Progenitor cell of endocrine pancreas (in vitro differentiated cells): ENCODE data around the gene YOD1. TPM values are rescaled to one million over a fixed set of nuclear protein-coding genes. Genes with fewer than 3 reads are reported as not detected.

Experiments
- DNase-seq: peaks from one replicate; pipeline ENCODE4 v3.0.0; 2021; ENCODE audit warnings: low spot score; ENCODE audit not compliant: unreplicated experiment
- H3K27ac Mint-ChIP-seq: 2 replicates; pipeline ENCODE4 v1.8.0; 2021; ENCODE audit warnings: mild to moderate bottlenecking, moderate library complexity, mixed read lengths
- H3K27me3 Mint-ChIP-seq: 2 replicates; pipeline ENCODE4 v1.8.0; 2021; ENCODE audit warnings: mixed read lengths
- H3K36me3 Mint-ChIP-seq: 2 replicates; pipeline ENCODE4 v1.8.0; 2022; ENCODE audit warnings: mixed read lengths; ENCODE audit not compliant: insufficient read depth
- H3K4me1 Mint-ChIP-seq: 2 replicates; pipeline ENCODE4 v1.8.0; 2021; ENCODE audit warnings: low read depth, mixed read lengths
- H3K4me3 Mint-ChIP-seq: 2 replicates; pipeline ENCODE4 v1.8.0; 2021; ENCODE audit warnings: low read depth, mild to moderate bottlenecking, moderate library complexity, mixed read lengths
- H3K9me3 Mint-ChIP-seq: 2 replicates; pipeline ENCODE4 v1.8.0; 2021; ENCODE audit warnings: low read depth, mixed read lengths
- total RNA-seq: library from RNA; stranded (reverse); gene quantifications from 2 replicates; pipeline ENCODE4 v1.2.1, GENCODE V29; 2021
- TF ChIP-seq, protein P1 (sequence below): fragments of 200-600 bp; sonication (generic); IDR thresholded peaks from one replicate; pipeline ENCODE4 v1.5.0; 2021; ENCODE audit warnings: antibody characterized with exemption, mild to moderate bottlenecking; ENCODE audit not compliant: unreplicated experiment

YOD1 gene
- total RNA-seq, 1 donor from 2014 or later = 8.7 TPM

DNA sequence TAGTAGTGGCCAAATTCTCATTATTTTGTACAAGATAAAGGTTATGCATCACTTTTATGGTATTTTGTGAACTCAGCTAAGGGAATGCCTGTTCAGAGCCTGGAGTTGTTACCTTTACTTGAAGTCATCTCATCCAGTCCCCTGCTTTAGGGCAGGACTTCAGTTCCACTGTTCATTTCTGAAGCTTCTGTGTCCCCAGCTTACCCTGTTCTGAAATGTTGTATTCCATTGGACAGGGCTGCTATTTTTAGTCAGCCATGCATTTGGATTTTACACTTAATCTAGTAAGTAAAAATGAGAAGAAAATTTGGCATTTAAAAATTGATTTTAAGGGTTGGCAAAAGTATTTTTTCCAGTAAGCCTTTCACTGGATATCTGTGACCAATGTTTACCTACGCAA is 26.0 kb upstream of the YOD1 start:
- TF ChIP-seq, protein P1, sequence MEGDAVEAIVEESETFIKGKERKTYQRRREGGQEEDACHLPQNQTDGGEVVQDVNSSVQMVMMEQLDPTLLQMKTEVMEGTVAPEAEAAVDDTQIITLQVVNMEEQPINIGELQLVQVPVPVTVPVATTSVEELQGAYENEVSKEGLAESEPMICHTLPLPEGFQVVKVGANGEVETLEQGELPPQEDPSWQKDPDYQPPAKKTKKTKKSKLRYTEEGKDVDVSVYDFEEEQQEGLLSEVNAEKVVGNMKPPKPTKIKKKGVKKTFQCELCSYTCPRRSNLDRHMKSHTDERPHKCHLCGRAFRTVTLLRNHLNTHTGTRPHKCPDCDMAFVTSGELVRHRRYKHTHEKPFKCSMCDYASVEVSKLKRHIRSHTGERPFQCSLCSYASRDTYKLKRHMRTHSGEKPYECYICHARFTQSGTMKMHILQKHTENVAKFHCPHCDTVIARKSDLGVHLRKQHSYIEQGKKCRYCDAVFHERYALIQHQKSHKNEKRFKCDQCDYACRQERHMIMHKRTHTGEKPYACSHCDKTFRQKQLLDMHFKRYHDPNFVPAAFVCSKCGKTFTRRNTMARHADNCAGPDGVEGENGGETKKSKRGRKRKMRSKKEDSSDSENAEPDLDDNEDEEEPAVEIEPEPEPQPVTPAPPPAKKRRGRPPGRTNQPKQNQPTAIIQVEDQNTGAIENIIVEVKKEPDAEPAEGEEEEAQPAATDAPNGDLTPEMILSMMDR = no peak
- H3K4me3 Mint-ChIP-seq = no peak overlapping the region
- no peaks in the 10 kb centered on the region for H3K27me3 Mint-ChIP-seq
- no peak overlapping the region for H3K27ac Mint-ChIP-seq
- H3K36me3 Mint-ChIP-seq = no peaks in the 10 kb centered on the region
- peaks cover 4% of the 10 kb centered on the region for H3K4me1 Mint-ChIP-seq
- DNase-seq = no peak
- H3K9me3 Mint-ChIP-seq = no peaks in the 10 kb centered on the region

DNA sequence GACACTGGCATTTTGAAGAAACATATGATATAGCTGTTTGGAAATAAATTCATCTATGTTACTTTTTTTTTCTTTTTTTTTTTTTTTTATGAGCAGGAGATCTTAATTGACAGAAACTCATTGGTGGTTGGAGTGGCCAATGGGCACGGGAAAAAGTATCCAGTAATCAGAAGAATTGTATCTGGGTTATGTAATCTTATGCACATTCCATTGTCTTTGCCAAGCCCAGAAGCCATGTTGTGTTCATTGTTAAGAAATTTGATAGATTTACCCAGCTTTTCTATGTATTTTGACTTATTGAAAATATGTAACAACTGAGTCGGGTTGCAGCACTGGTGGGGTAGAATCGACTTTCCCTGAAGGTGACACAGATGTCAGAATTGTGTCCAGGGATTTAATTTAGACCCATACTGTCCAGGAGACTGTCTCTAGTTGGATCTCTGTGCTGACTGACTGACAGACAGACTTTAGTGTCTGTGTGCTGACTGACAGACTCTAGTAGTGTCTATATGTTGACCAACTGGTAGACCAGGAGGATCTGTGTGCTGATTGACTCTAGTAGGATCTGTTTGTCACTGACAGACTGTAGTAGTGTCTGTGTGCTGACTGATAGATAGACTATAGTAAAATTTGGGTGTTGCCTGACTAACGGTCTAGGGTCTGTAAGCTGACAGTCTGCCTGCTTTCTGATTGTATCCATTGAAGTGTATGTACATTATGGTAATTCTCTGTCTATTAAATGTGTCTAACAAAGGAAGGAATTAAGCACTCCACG is 25.4 kb upstream of the YOD1 start:
- Mint-ChIP-seq H3K4me1 (peaks cover 3% of the 10 kb centered on the region), H3K27ac (no peak overlapping the region), H3K36me3 (no peaks in the 10 kb centered on the region), H3K9me3 (no peaks in the 10 kb centered on the region), H3K4me3 (no peak overlapping the region), H3K27me3 (no peaks in the 10 kb centered on the region)
- DNase-seq = no peak
- TF ChIP-seq, protein P1 = no peak

DNA sequence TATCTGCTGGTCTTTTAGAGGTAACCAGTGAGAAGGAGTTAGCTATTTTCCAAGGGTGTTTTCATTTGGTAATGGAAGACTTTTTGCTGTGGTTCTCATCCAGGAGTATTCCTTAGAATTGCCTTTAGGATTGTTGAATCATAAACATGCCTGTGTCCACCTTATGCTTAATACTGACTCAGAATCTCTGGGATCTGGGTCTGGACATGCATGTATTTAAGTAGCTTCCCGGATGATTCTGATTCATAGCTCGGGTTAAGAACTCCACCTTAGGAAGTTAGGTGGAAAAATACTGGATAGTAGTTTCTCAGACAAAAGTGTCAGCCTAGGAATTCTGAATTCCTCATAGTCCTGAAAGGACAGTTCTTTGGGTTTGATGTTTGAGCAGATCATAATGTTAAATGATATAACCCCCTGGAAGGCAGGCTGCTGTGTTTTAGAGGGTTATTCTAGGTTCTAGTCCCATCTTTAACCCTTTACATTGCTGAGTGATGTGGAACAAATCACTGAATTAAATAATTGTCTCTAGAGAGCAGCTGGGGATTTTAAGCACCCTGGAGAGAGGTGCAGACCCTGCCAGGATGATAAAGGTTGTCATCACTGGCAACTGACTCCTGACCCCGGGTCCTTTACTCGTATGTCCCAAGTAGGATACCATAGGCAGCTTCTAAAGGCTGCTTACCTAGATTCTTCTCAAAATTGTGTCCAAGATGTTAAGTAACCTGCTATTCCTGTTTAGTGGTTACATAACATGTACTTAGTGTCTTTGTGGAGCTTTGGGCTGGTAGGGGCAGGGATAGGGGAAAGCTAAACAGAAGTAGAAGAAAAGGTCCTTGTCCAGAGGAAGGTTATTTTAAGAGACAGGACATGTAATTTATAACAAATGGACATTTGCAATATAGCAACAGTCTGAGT is 23.2 kb upstream of the YOD1 start:
- H3K27me3 Mint-ChIP-seq = no peaks in the 10 kb centered on the region
- DNase-seq = no peak
- no peaks in the 10 kb centered on the region for H3K4me1 Mint-ChIP-seq
- TF ChIP-seq, protein P1 = no peak
- no peaks in the 10 kb centered on the region for H3K9me3 Mint-ChIP-seq
- no peak overlapping the region for H3K27ac Mint-ChIP-seq
- no peak overlapping the region for H3K4me3 Mint-ChIP-seq
- peaks cover 2% of the 10 kb centered on the region for H3K36me3 Mint-ChIP-seq

DNA sequence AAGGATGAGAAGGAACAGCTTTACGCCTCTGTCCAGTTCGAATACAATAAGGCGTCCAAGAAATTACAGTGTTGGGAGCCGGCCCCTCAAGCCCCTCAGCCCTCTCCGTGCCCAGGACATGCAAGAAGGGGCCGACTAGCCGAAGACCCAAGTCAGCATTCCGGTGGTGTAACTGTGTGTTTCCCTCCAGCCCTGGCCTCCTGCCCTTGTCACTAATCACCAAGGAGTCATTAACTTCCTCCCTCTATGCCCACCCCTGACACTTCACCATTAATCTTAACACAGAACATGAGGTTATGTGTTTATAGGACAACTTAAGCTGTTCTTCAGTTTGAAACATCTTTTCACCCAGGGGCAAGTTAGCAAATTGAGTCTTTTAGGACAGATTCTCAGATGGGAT is 21.2 kb upstream of the YOD1 start:
- Mint-ChIP-seq H3K9me3 (no peaks in the 10 kb centered on the region), H3K4me3 (no peak overlapping the region), H3K4me1 (no peaks in the 10 kb centered on the region), H3K27ac (no peak overlapping the region), H3K27me3 (no peaks in the 10 kb centered on the region), H3K36me3 (peaks cover 4% of the 10 kb centered on the region)
- no peak for DNase-seq
- TF ChIP-seq, protein P1 = no peak

DNA sequence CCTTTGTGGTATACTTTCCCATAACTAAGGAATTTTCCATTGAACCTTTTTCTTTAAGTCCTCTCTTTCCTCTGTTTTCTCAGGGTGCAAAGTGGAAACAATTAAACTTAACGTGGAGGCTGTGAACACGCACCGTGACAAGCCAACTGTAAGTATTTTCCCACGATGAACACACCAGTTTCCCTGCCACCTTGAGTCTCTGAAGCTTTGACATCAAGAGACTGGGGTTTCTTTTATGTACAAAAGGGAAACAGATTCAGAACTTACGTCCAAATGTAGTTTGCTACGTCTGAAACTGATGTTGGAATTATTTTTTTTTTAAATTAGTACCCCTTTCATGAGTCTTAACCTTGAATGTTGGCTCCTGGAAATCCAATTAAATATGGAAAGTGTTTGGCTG is 20.4 kb upstream of the YOD1 start:
- no peak for DNase-seq
- Mint-ChIP-seq H3K9me3 (no peaks in the 10 kb centered on the region), H3K4me1 (no peaks in the 10 kb centered on the region), H3K27me3 (no peaks in the 10 kb centered on the region), H3K36me3 (peaks cover 4% of the 10 kb centered on the region), H3K4me3 (no peak overlapping the region), H3K27ac (no peak overlapping the region)
- TF ChIP-seq, protein P1 = no peak
